Measurements from ENCODE around the gene SLIT1.

SLIT1 gene

GRCh38 chr10:97013983-97014382 is 171.8 kb downstream of the SLIT1 start:
- H3K27ac ChIP-seq: no peak overlapping the region
- no peaks in the 10 kb centered on the region for H3K36me3 ChIP-seq (replicated peaks)
- TF ChIP-seq CTCF (IDR thresholded peaks at IDR 0.05; ENCODE audit: low read depth, low read length, missing control alignments): no peak
- no peak overlapping the region for H3K4me3 ChIP-seq (ENCODE audit: low read depth, low read length)
- no peaks in the 10 kb centered on the region for H3K27me3 ChIP-seq (replicated peaks)
- in situ Hi-C loops (cut with HindIII; ENCODE audit: low pct_ligation_motif_present, low sequenced_read_pairs): no loop called here
- DNase-seq: no peak

- Histone ChIP-seq H3K36me3 (replicated peaks) (no peaks in the 10 kb centered on the region), H3K27ac (no peak overlapping the region), H3K27me3 (replicated peaks) (no peaks in the 10 kb centered on the region), H3K4me3 (ENCODE audit: low read depth, low read length) (no peak overlapping the region)
- in situ Hi-C loops (cut with HindIII; ENCODE audit: low pct_ligation_motif_present, low sequenced_read_pairs): no loop called here
- no peak for DNase-seq
- TF ChIP-seq CTCF (IDR thresholded peaks at IDR 0.05; ENCODE audit: low read depth, low read length, missing control alignments): no peak
These were observed 172.2 kb downstream of the SLIT1 start for GRCh38 chr10:97013568-97013967.

- Histone ChIP-seq H3K27me3 (replicated peaks) (no peaks in the 10 kb centered on the region), H3K36me3 (replicated peaks) (no peaks in the 10 kb centered on the region), H3K27ac (no peak overlapping the region), H3K4me3 (ENCODE audit: low read depth, low read length) (no peak overlapping the region)
- in situ Hi-C loops (cut with HindIII; ENCODE audit: low pct_ligation_motif_present, low sequenced_read_pairs): no loop called here
- DNase-seq: no peak
- TF ChIP-seq CTCF (IDR thresholded peaks at IDR 0.05; ENCODE audit: low read depth, low read length, missing control alignments): no peak
These were observed 173.3 kb downstream of the SLIT1 start for GRCh38 chr10:97012470-97012869.

GRCh38 chr10:97011397-97011796 is 174.4 kb downstream of the SLIT1 start:
- H3K27me3 ChIP-seq (replicated peaks): no peaks in the 10 kb centered on the region
- DNase-seq: no peak
- no peak overlapping the region for H3K4me3 ChIP-seq (ENCODE audit: low read depth, low read length)
- in situ Hi-C loops (cut with HindIII; ENCODE audit: low pct_ligation_motif_present, low sequenced_read_pairs): no loop called here
- no peak for TF ChIP-seq CTCF (IDR thresholded peaks at IDR 0.05; ENCODE audit: low read depth, low read length, missing control alignments)
- no peaks in the 10 kb centered on the region for H3K36me3 ChIP-seq (replicated peaks)
- H3K27ac ChIP-seq: no peak overlapping the region

GRCh38 chr10:97010695-97011206 is 175.0 kb downstream of the SLIT1 start:
- in situ Hi-C loops (cut with HindIII; ENCODE audit: low pct_ligation_motif_present, low sequenced_read_pairs): no loop called here
- no peak overlapping the region for H3K4me3 ChIP-seq (ENCODE audit: low read depth, low read length)
- no peaks in the 10 kb centered on the region for H3K36me3 ChIP-seq (replicated peaks)
- TF ChIP-seq CTCF (IDR thresholded peaks at IDR 0.05; ENCODE audit: low read depth, low read length, missing control alignments): no peak
- DNase-seq: no peak
- H3K27me3 ChIP-seq (replicated peaks): no peaks in the 10 kb centered on the region
- H3K27ac ChIP-seq: no peak overlapping the region

GRCh38 chr10:97007417-97007816 is 178.3 kb downstream of the SLIT1 start:
- no peaks in the 10 kb centered on the region for H3K27me3 ChIP-seq (replicated peaks)
- H3K36me3 ChIP-seq (replicated peaks): no peaks in the 10 kb centered on the region
- no peak for TF ChIP-seq CTCF (IDR thresholded peaks at IDR 0.05; ENCODE audit: low read depth, low read length, missing control alignments)
- no peak overlapping the region for H3K27ac ChIP-seq
- H3K4me3 ChIP-seq (ENCODE audit: low read depth, low read length): no peak overlapping the region
- in situ Hi-C loops (cut with HindIII; ENCODE audit: low pct_ligation_motif_present, low sequenced_read_pairs): no loop called here
- DNase-seq: no peak

Data from brain microvascular endothelial cell (primary cell).